A549 (cell line): ENCODE data around the gene GLRA3. TPM values are rescaled to one million over a fixed set of nuclear protein-coding genes. Genes with fewer than 3 reads are reported as not detected.

ENCODE experiments used
- ATAC-seq, 2 experiments: fragments of 200-7000 bp in 1 of 2; fragments of >200 bp in 1 of 2; cut with Nextera tagmentation in 1 of 2; cut with Tn5 transposase in 1 of 2; 3 replicates each; pipeline versions ENCODE4 v1.8.0 to v1.9.1; 2018 to 2020; ENCODE audit warnings: mild to moderate bottlenecking in 1 of 2, moderate library complexity in 1 of 2
- CTCF ChIA-PET: fragments of 300-600 bp; sonication (Branson Sonifier 250); formaldehyde crosslinking; extraction: SDS; loops from one replicate; lab custom pipeline; 2021; ENCODE audit warnings: antibody characterized with exemption, inconsistent platforms; lab: Yijun Ruan, JAX
- POLR2A ChIA-PET: fragments of 350-600 bp; formaldehyde crosslinking; extraction: SDS; loops from one replicate; lab custom pipeline; 2021; ENCODE audit warnings: antibody characterized with exemption, inconsistent platforms; lab: Yijun Ruan, JAX
- DNase-seq, 2 experiments: peaks; one replicate each; pipeline versions ENCODE4 v3.0.0 to v3.0.0-alpha.2; 2011 to 2016; ENCODE audit warnings: low read depth in 1 of 2, low spot score in 1 of 2
- FAIRE-seq: peaks from 2 replicates; lab custom pipeline; 2011; peaks lifted over from hg19 to GRCh38; lab: Jason Lieb, UNC
- H3K27ac ChIP-seq, 2 experiments: fragments of >200 bp; sonication (Bioruptor Twin); formaldehyde crosslinking; 3 replicates each; pipeline ENCODE4 v1.5.1; 2016 to 2017
- H3K4me1 ChIP-seq: fragments of >200 bp; sonication (Bioruptor Twin); formaldehyde crosslinking; 3 replicates; pipeline ENCODE4 v1.6.1; 2016
- H3K4me2 ChIP-seq: fragments of >200 bp; sonication (Bioruptor Twin); formaldehyde crosslinking; 3 replicates; pipeline ENCODE4 v1.6.1; 2016
- H3K4me3 ChIP-seq: fragments of >200 bp; sonication (Bioruptor Twin); formaldehyde crosslinking; 3 replicates; pipeline ENCODE4 v1.5.1; 2016
- H3K9me3 ChIP-seq: fragments of >200 bp; sonication (Bioruptor Twin); formaldehyde crosslinking; 3 replicates; pipeline ENCODE4 v1.6.1; 2016
- BHLHE40 ChIP-seq: IDR thresholded peaks from 2 replicates; pipeline ENCODE4 v1.6.1; 2012; ENCODE audit warnings: low read depth, low read length, inconsistent platforms
- CBX8 ChIP-seq: fragments of 200-600 bp; sonication (generic); IDR thresholded peaks from 2 replicates; pipeline ENCODE4 v1.6.1; 2016
- CHD4 ChIP-seq: fragments of 200-600 bp; sonication (generic); IDR thresholded peaks from 2 replicates; pipeline ENCODE4 v1.6.1; 2016; ENCODE audit warnings: antibody characterized with exemption, mild to moderate bottlenecking, borderline replicate concordance
- EHMT2 ChIP-seq: fragments of 200-600 bp; sonication (generic); IDR thresholded peaks from 2 replicates; pipeline ENCODE4 v1.6.1; 2016; ENCODE audit warnings: antibody characterized with exemption, low read depth, mild to moderate bottlenecking, moderate library complexity
- FOSL2 ChIP-seq, 2 experiments: fragments of 450-650 bp in 1 of 2; fragments of >200 bp in 1 of 2; sonication (Bioruptor Twin) in 1 of 2; formaldehyde crosslinking; IDR thresholded peaks; 2 replicates each; pipeline versions ENCODE4 v1.5.0 to v1.6.1; 2016 to 2020; ENCODE audit warnings: mild to moderate bottlenecking in 1 of 2, moderate library complexity in 1 of 2
- GATA3 ChIP-seq: IDR thresholded peaks from 2 replicates; pipeline ENCODE4 v1.6.1; 2012; ENCODE audit warnings: borderline replicate concordance
- HOXB5 ChIP-seq: fragments of 250-450 bp; sonication (Bioruptor Pico); IDR thresholded peaks from 2 replicates; pipeline ENCODE4 v1.5.0; 2020; ENCODE audit warnings: mild to moderate bottlenecking, moderate library complexity
- JUN ChIP-seq, 2 experiments: fragments of >200 bp; sonication (Bioruptor Twin); formaldehyde crosslinking; IDR thresholded peaks; 2 replicates in 1 of 2; 3 replicates in 1 of 2; pipeline ENCODE4 v1.6.1; 2016 to 2017
- MAZ ChIP-seq: fragments of 150-350 bp; IDR thresholded peaks from 2 replicates; pipeline ENCODE4 v1.6.1; 2014; ENCODE audit warnings: antibody characterized with exemption, low read depth, low read length, borderline replicate concordance
- NFE2L2 ChIP-seq: fragments of 150-350 bp; conservative IDR thresholded peaks from 2 replicates; pipeline ENCODE4 v1.6.1; 2014; ENCODE audit warnings: low read length
- NR3C1 ChIP-seq: fragments of >200 bp; sonication (Bioruptor Twin); formaldehyde crosslinking; IDR thresholded peaks from 3 replicates; pipeline ENCODE4 v1.6.1; 2017
- POLR2A ChIP-seq: IDR thresholded peaks from 2 replicates; pipeline ENCODE4 v1.6.1; 2012; ENCODE audit warnings: mild to moderate bottlenecking, low read length
- RCOR1 ChIP-seq: fragments of 150-350 bp; IDR thresholded peaks from 2 replicates; pipeline ENCODE4 v1.6.1; 2014; ENCODE audit warnings: antibody characterized with exemption, low read length, low read depth
- RFX5 ChIP-seq: fragments of 450-650 bp; IDR thresholded peaks from 2 replicates; pipeline ENCODE4 v1.7.1; 2014; ENCODE audit warnings: antibody characterized with exemption, mild to moderate bottlenecking, moderate library complexity
- TP53 ChIP-seq: fragments of 250-450 bp; sonication (Bioruptor Pico); IDR thresholded peaks from 2 replicates; pipeline ENCODE4 v1.5.0; 2021; ENCODE audit warnings: mild to moderate bottlenecking, moderate library complexity
- WGBS: methylation state at CpG from one replicate; pipeline ENCODE4 v1.1.6; 2017; ENCODE audit errors: missing lambda C conversion rate; 5-methylcytosine and 5-hydroxymethylcytosine counted together
- polyA plus RNA-seq, 4 experiments: library from polyadenylated mRNA; depleted of rRNA in 3 of 4; stranded (reverse); fragments of >200 nt; fragmentation: RNase III in 1 of 4; extraction: RNeasy Plus Mini Kit Qiagen cat#74134 plus additional on column Dnase treatment in 1 of 4; gene quantifications; 2 replicates in 3 of 4; 3 replicates in 1 of 4; pipeline ENCODE4 v1.2.3, GENCODE V29; 2011 to 2017
- TF ChIP-seq, protein P1 (sequence below): fragments of 150-350 bp; IDR thresholded peaks from 2 replicates; pipeline ENCODE4 v1.6.1; 2014; ENCODE audit warnings: low read depth, mild to moderate bottlenecking, low read length
- TF ChIP-seq, protein P2 (sequence below): fragments of 250-450 bp; sonication (Bioruptor Pico); IDR thresholded peaks from 2 replicates; pipeline ENCODE4 v1.5.0; 2021; ENCODE audit warnings: mild to moderate bottlenecking, moderate library complexity, borderline replicate concordance
- TF ChIP-seq, protein P3 (sequence below): IDR thresholded peaks from 2 replicates; pipeline ENCODE4 v1.6.1; 2012
- TF ChIP-seq, protein P4 (sequence below): fragments of 450-650 bp; IDR thresholded peaks from 2 replicates; pipeline ENCODE4 v1.6.1; 2014; ENCODE audit warnings: antibody characterized with exemption
- TF ChIP-seq, protein P5 (sequence below): fragments of >200 bp; sonication (Bioruptor Twin); formaldehyde crosslinking; IDR thresholded peaks from 2 replicates; pipeline ENCODE4 v1.6.1; 2016

The GLRA3 gene
- polyA plus RNA-seq, 2 of the 4 experiments (the other 2 are of a cell fraction), result 0.01 to 0.04 TPM

DNA sequence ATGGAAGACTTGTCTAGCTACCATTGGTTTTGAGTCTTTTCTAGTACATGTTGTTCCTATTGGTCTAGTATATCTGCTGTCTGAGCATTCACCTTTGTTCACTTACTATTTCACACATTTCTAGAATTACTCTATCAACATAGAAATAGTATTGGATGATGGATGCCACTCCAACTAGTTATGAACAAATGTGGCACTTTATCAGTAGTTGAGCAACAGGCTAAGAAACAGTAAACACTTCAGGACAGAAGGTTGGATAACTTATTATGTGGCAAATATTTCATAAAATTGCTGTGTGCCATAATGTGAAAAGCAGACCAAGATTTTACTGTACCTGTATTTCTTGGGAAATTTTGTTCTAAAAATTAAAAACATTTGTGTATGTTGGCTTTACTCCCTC lies 42.4 kb upstream of the GLRA3 start:
- no peak overlapping the region for H3K27ac ChIP-seq
- TF ChIP-seq HOXB5 (no peak), RFX5 (no peak), EHMT2 (no peak), MAZ (no peak), NR3C1 (no peak), POLR2A (no peak)
- TF ChIP-seq, protein P1, sequence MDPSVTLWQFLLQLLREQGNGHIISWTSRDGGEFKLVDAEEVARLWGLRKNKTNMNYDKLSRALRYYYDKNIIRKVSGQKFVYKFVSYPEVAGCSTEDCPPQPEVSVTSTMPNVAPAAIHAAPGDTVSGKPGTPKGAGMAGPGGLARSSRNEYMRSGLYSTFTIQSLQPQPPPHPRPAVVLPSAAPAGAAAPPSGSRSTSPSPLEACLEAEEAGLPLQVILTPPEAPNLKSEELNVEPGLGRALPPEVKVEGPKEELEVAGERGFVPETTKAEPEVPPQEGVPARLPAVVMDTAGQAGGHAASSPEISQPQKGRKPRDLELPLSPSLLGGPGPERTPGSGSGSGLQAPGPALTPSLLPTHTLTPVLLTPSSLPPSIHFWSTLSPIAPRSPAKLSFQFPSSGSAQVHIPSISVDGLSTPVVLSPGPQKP, result no peak
- TF ChIP-seq, protein P2, sequence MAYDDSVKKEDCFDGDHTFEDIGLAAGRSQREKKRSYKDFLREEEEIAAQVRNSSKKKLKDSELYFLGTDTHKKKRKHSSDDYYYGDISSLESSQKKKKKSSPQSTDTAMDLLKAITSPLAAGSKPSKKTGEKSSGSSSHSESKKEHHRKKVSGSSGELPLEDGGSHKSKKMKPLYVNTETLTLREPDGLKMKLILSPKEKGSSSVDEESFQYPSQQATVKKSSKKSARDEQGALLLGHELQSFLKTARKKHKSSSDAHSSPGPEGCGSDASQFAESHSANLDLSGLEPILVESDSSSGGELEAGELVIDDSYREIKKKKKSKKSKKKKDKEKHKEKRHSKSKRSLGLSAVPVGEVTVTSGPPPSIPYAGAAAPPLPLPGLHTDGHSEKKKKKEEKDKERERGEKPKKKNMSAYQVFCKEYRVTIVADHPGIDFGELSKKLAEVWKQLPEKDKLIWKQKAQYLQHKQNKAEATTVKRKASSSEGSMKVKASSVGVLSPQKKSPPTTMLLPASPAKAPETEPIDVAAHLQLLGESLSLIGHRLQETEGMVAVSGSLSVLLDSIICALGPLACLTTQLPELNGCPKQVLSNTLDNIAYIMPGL (CRISPR knock-in tag), result no peak
- TF ChIP-seq, all 56 proteins: peak for 0
- Histone ChIP-seq H3K4me2 (no peak overlapping the region), H3K4me1 (no peaks in the 10 kb centered on the region), H3K4me3 (no peak overlapping the region), H3K9me3 (no peaks in the 10 kb centered on the region)
- ATAC-seq (no peak), FAIRE-seq (no peak), DNase-seq (no peak)
- ChIA-PET CTCF (no interaction called here), POLR2A (no interaction called here)

DNA sequence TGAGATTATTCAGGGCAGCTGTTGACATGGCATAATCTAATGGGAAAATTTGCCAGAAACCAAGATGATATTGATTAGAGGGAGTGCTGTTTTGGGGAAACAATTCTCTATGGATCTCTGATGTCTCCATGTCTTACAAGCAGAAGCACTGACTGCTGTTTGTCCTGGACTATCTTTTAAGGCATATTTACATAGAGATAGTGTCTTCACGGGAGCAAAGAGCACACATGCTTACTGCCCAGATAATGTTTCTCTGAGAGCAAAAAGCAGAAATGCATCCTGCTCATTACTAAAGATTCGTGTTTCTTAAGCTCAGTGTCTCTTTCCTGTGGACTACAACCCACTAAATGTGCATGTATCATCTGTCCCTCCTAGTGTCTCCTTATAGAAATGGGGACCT lies 41.3 kb upstream of the GLRA3 start:
- no peak overlapping the region for H3K27ac ChIP-seq
- no peaks in the 10 kb centered on the region for H3K9me3 ChIP-seq
- CTCF ChIA-PET, result no interaction called here
- TF ChIP-seq BHLHE40 (no peak), MAZ (no peak), CBX8 (no peak), TP53 (no peak), EHMT2 (no peak), JUN (IDR thresholded peaks at IDR 0.05) (no peak), FOSL2 (IDR thresholded peaks at IDR 0.05) (no peak), FOSL2 (CRISPR knock-in tag; IDR thresholded peaks at IDR 0.05) (no peak), NFE2L2 (no peak), CHD4 (no peak), GATA3 (no peak), RCOR1 (no peak)
- TF ChIP-seq, protein P2 (CRISPR knock-in tag), result no peak
- TF ChIP-seq, protein P3, sequence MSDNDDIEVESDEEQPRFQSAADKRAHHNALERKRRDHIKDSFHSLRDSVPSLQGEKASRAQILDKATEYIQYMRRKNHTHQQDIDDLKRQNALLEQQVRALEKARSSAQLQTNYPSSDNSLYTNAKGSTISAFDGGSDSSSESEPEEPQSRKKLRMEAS, result no peak
- TF ChIP-seq, protein P4, sequence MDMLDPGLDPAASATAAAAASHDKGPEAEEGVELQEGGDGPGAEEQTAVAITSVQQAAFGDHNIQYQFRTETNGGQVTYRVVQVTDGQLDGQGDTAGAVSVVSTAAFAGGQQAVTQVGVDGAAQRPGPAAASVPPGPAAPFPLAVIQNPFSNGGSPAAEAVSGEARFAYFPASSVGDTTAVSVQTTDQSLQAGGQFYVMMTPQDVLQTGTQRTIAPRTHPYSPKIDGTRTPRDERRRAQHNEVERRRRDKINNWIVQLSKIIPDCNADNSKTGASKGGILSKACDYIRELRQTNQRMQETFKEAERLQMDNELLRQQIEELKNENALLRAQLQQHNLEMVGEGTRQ, result no peak
- TF ChIP-seq, protein P5, sequence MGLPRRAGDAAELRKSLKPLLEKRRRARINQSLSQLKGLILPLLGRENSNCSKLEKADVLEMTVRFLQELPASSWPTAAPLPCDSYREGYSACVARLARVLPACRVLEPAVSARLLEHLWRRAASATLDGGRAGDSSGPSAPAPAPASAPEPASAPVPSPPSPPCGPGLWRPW, result no peak
- no peaks in the 10 kb centered on the region for H3K4me1 ChIP-seq
- POLR2A ChIA-PET, result no interaction called here
- no peak for ATAC-seq
- H3K4me3 ChIP-seq, result no peak overlapping the region
- no peak for DNase-seq
- no peak for FAIRE-seq
- WGBS, result 29% methylated on average over 2 of the region's 2 CpGs
- no peak overlapping the region for H3K4me2 ChIP-seq
